HG02798 (cell line): ENCODE data around the gene CETN2.

Experiments
- ATAC-seq: cut with Tn5 transposase; IDR thresholded peaks from one replicate; pipeline ENCODE4 v1.9.1; 2021; ENCODE audit warnings: mild to moderate bottlenecking; ENCODE audit not compliant: unreplicated experiment, poor library complexity

Gene CETN2

GRCh38 chrX:152833378-152833777 is 2.8 kb upstream of the CETN2 start:
- no peak for ATAC-seq

GRCh38 chrX:152832520-152832919 is 2.0 kb upstream of the CETN2 start:
- ATAC-seq: no peak

GRCh38 chrX:152831391-152831790 is 834 bp upstream of the CETN2 start:
- ATAC-seq: no peak

- no peak for ATAC-seq
Measured at GRCh38 chrX:152824841-152825374, 5.6 kb downstream of the CETN2 start.

GRCh38 chrX:152823657-152824056 is 6.9 kb downstream of the CETN2 start:
- no peak for ATAC-seq

- no peak for ATAC-seq
Measured at GRCh38 chrX:152822383-152823086, 8.0 kb downstream of the CETN2 start.

- ATAC-seq: no peak
Measured at GRCh38 chrX:152821145-152821765, 9.3 kb downstream of the CETN2 start.

GRCh38 chrX:152819732-152820131 is 10.8 kb downstream of the CETN2 start:
- ATAC-seq: no peak

GRCh38 chrX:152819266-152819665 is 11.3 kb downstream of the CETN2 start:
- no peak for ATAC-seq

GRCh38 chrX:152818356-152818755 is 12.2 kb downstream of the CETN2 start:
- ATAC-seq: no peak

GRCh38 chrX:152817078-152817764 is 13.3 kb downstream of the CETN2 start:
- ATAC-seq: no peak

- ATAC-seq: no peak
Measured at GRCh38 chrX:152814048-152814447, 16.5 kb downstream of the CETN2 start.

- ATAC-seq: no peak
Measured at GRCh38 chrX:152813206-152813605, 17.4 kb downstream of the CETN2 start.

GRCh38 chrX:152810403-152810802 is 20.2 kb downstream of the CETN2 start:
- no peak for ATAC-seq

- no peak for ATAC-seq
Measured at GRCh38 chrX:152806035-152806434, 24.5 kb downstream of the CETN2 start.

- no peak for ATAC-seq
Measured at GRCh38 chrX:152798945-152799344, 31.6 kb downstream of the CETN2 start.

- peak; percentile 88 for ATAC-seq
Measured at GRCh38 chrX:152787062-152787461, 43.5 kb downstream of the CETN2 start.
